OCI-LY7 (cell line): ENCODE data around the gene CARHSP1.

Experiments
- CTCF ChIP-seq: fragments of 200-600 bp; sonication (generic); conservative IDR thresholded peaks from 2 replicates; pipeline ENCODE4 v1.5.1; 2014; ENCODE audit warnings: mild to moderate bottlenecking, antibody characterized with exemption, low read length, moderate library complexity, mixed read lengths
- EZH2phosphoT487 ChIP-seq: fragments of 200-600 bp; sonication (generic); IDR thresholded peaks from 2 replicates; pipeline ENCODE4 v1.6.1; 2018; ENCODE audit warnings: low read depth, borderline replicate concordance, mild to moderate bottlenecking, mixed run types, antibody characterized with exemption, low read length, moderate library complexity, mixed read lengths

- TF ChIP-seq CTCF: no peak
- no peak for TF ChIP-seq EZH2phosphoT487
These were observed 42.4 kb downstream of the CARHSP1 start for GRCh38 chr16:8826278-8826879.
